GM12878 (cell line): ENCODE measurements around the gene SCNN1B.

Experiments used
- CBX3 ChIP-seq: fragments of 200-600 bp; sonication (generic); IDR thresholded peaks from 2 replicates; pipeline ENCODE4 v1.6.1; 2016; ENCODE audit warnings: low read depth, borderline replicate concordance
- NBN ChIP-seq: fragments of 450-650 bp; IDR thresholded peaks from 2 replicates; pipeline ENCODE4 v1.6.1; 2016
- NR2F1 ChIP-seq: fragments of 450-650 bp; conservative IDR thresholded peaks from 2 replicates; pipeline ENCODE4 v1.6.1; 2017; ENCODE audit warnings: mild to moderate bottlenecking
- POLR2A ChIP-seq: IDR thresholded peaks from 2 replicates; pipeline ENCODE4 v1.6.1; 2011; ENCODE audit warnings: low read depth, mild to moderate bottlenecking, low read length
- POLR2AphosphoS5 ChIP-seq: IDR thresholded peaks from 2 replicates; pipeline ENCODE4 v1.6.1; 2011; ENCODE audit warnings: mild to moderate bottlenecking, low read length, inconsistent platforms
- SREBF2 ChIP-seq: IDR thresholded peaks from 2 replicates; pipeline ENCODE4 v1.6.1; 2012; ENCODE audit warnings: mild to moderate bottlenecking, low read length
- TCF12 ChIP-seq: IDR thresholded peaks from 2 replicates; pipeline ENCODE4 v1.6.1; 2011; ENCODE audit warnings: low read depth, mild to moderate bottlenecking, low read length
- TCF3 ChIP-seq: IDR thresholded peaks from 2 replicates; pipeline ENCODE4 v1.6.1; 2012; ENCODE audit warnings: low read depth, mild to moderate bottlenecking, low read length, borderline replicate concordance; ENCODE audit not compliant: insufficient read depth
- ZNF207 ChIP-seq: fragments of 450-650 bp; IDR thresholded peaks from 2 replicates; pipeline ENCODE4 v1.6.1; 2014; ENCODE audit warnings: antibody characterized with exemption, mild to moderate bottlenecking, borderline replicate concordance
- TF ChIP-seq, protein P1 (sequence below): IDR thresholded peaks from 2 replicates; pipeline ENCODE4 v1.6.1; 2012; ENCODE audit warnings: low read depth, low read length, improper control_type of control experiment
- TF ChIP-seq, protein P2 (sequence below): IDR thresholded peaks from 2 replicates; pipeline ENCODE4 v1.6.1; 2012; ENCODE audit warnings: mild to moderate bottlenecking, low read depth, low read length
- TF ChIP-seq, protein P3 (sequence below), 3 experiments: IDR thresholded peaks in 2 of 3; conservative IDR thresholded peaks in 1 of 3; 2 replicates each; pipeline ENCODE4 v1.5.1; 2011; ENCODE audit warnings: low read depth in 3 of 3, low read length in 3 of 3, mild to moderate bottlenecking in 3 of 3, control low read depth in 2 of 3, moderate library complexity in 2 of 3, inconsistent platforms in 1 of 3, mixed read lengths in 1 of 3; ENCODE audit not compliant: control insufficient read depth in 2 of 3, insufficient read depth in 1 of 3; ENCODE audit errors: extremely low read depth in 1 of 3

DNA sequence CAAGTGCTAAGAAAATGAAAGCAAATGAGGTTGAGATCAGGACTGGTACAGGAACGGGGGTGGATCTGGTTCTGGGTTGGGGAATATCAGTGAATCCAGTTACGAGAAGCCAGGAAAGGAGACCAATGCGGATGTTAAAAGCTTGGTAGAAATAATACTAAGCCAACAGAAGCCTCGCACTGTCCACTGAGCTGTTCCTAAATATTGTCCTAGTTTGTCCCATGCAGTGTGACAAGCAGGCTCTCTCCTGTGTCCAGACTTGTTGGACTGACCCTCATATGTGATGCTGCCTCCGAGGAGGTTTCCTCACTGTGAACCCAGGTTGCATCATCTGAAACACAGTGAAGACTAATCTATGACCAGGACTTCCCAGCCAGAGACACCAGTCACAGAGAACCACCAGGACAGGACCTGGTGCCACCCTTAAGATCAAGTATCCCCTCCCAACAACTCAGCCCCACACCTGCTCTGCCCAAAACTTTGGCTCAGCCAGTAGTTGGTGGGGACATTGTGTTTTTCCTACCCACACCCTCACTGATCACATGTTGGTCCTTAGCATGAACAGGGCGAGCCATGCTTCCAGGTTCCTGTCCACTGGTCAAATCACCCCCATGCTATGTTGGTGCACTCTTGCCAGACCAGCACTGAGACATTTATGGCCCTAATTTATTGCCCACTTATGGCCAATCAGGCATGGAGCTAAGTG, 32.7 kb upstream of the SCNN1B start:
- TF ChIP-seq, protein P1, sequence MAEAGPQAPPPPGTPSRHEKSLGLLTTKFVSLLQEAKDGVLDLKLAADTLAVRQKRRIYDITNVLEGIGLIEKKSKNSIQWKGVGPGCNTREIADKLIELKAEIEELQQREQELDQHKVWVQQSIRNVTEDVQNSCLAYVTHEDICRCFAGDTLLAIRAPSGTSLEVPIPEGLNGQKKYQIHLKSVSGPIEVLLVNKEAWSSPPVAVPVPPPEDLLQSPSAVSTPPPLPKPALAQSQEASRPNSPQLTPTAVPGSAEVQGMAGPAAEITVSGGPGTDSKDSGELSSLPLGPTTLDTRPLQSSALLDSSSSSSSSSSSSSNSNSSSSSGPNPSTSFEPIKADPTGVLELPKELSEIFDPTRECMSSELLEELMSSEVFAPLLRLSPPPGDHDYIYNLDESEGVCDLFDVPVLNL: no peak
- TF ChIP-seq SREBF2: no peak
- TF ChIP-seq POLR2AphosphoS5: no peak
- TF ChIP-seq CBX3: no peak
- no peak for TF ChIP-seq NBN
- TF ChIP-seq TCF12: no peak
- no peak for TF ChIP-seq ZNF207
- TF ChIP-seq, protein P2, sequence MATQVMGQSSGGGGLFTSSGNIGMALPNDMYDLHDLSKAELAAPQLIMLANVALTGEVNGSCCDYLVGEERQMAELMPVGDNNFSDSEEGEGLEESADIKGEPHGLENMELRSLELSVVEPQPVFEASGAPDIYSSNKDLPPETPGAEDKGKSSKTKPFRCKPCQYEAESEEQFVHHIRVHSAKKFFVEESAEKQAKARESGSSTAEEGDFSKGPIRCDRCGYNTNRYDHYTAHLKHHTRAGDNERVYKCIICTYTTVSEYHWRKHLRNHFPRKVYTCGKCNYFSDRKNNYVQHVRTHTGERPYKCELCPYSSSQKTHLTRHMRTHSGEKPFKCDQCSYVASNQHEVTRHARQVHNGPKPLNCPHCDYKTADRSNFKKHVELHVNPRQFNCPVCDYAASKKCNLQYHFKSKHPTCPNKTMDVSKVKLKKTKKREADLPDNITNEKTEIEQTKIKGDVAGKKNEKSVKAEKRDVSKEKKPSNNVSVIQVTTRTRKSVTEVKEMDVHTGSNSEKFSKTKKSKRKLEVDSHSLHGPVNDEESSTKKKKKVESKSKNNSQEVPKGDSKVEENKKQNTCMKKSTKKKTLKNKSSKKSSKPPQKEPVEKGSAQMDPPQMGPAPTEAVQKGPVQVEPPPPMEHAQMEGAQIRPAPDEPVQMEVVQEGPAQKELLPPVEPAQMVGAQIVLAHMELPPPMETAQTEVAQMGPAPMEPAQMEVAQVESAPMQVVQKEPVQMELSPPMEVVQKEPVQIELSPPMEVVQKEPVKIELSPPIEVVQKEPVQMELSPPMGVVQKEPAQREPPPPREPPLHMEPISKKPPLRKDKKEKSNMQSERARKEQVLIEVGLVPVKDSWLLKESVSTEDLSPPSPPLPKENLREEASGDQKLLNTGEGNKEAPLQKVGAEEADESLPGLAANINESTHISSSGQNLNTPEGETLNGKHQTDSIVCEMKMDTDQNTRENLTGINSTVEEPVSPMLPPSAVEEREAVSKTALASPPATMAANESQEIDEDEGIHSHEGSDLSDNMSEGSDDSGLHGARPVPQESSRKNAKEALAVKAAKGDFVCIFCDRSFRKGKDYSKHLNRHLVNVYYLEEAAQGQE: no peak
- TF ChIP-seq TCF3: no peak
- TF ChIP-seq, protein P3, sequence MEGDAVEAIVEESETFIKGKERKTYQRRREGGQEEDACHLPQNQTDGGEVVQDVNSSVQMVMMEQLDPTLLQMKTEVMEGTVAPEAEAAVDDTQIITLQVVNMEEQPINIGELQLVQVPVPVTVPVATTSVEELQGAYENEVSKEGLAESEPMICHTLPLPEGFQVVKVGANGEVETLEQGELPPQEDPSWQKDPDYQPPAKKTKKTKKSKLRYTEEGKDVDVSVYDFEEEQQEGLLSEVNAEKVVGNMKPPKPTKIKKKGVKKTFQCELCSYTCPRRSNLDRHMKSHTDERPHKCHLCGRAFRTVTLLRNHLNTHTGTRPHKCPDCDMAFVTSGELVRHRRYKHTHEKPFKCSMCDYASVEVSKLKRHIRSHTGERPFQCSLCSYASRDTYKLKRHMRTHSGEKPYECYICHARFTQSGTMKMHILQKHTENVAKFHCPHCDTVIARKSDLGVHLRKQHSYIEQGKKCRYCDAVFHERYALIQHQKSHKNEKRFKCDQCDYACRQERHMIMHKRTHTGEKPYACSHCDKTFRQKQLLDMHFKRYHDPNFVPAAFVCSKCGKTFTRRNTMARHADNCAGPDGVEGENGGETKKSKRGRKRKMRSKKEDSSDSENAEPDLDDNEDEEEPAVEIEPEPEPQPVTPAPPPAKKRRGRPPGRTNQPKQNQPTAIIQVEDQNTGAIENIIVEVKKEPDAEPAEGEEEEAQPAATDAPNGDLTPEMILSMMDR (IDR thresholded peaks at IDR 0.05 in 2 of 3, conservative IDR thresholded peaks at IDR 0.05 in 1 of 3; ENCODE audit: control insufficient read depth in 2 of 3, extremely low read depth in 1 of 3, insufficient read depth in 1 of 3, low read depth in 3 of 3, low read length in 3 of 3): no peak
- TF ChIP-seq POLR2A: no peak
- TF ChIP-seq NR2F1: no peak
